HEK293 (cell line): ENCODE results near the gene NGF.
"Not testable (repeated sequence)": the region's sequence is repeated elsewhere in the genome, so short reads cannot be mapped to it uniquely, and the experiment has no call there.

Experiments
- CTCF ChIA-PET: fragments of 350-600 bp; formaldehyde crosslinking; extraction: SDS; loops from one replicate; lab custom pipeline; 2021; ENCODE audit warnings: antibody characterized with exemption; lab: Yijun Ruan, JAX
- POLR2A ChIA-PET: fragments of 300-600 bp; formaldehyde crosslinking; extraction: SDS; loops from one replicate; lab custom pipeline; 2020; ENCODE audit warnings: antibody characterized with exemption, inconsistent platforms; lab: Yijun Ruan, JAX
- H3K27ac ChIP-seq: fragments of 200-500 bp; sonication (Bioruptor generic); 2 replicates; pipeline ENCODE4 v1.5.1; 2014; ENCODE audit warnings: low read depth, low read length, control low read depth, inconsistent platforms; ENCODE audit errors: extremely low read depth
- H3K36me3 ChIP-seq, 2 experiments: fragments of 200-500 bp in 1 of 2; sonication (Bioruptor generic) in 1 of 2; 1 replicate in 1 of 2; 2 replicates in 1 of 2; pipeline ENCODE4 v1.5.1; 2014 to 2017; ENCODE audit warnings: inconsistent platforms in 2 of 2, low read length in 2 of 2; ENCODE audit not compliant: control insufficient read depth in 2 of 2, insufficient read depth in 1 of 2
- H3K4me1 ChIP-seq: fragments of 200-500 bp; sonication (Bioruptor generic); 2 replicates; pipeline ENCODE4 v1.5.1; 2014; ENCODE audit warnings: mild to moderate bottlenecking, low read length, inconsistent platforms; ENCODE audit not compliant: control insufficient read depth, insufficient read depth
- H3K4me3 ChIP-seq: 2 replicates; pipeline ENCODE4 v1.5.1; 2011; ENCODE audit warnings: low read depth, mild to moderate bottlenecking, control low read depth, low read length, moderate library complexity
- H3K9me3 ChIP-seq: fragments of 200-500 bp; sonication (Bioruptor generic); 2 replicates; pipeline ENCODE4 v1.5.1; 2014; ENCODE audit warnings: low read depth, low read length, inconsistent platforms; ENCODE audit not compliant: control insufficient read depth, insufficient read depth
- GLIS2 ChIP-seq: fragments of 450-650 bp; formaldehyde crosslinking; IDR thresholded peaks from 2 replicates; pipeline ENCODE4 v1.5.1; 2016; ENCODE audit warnings: missing biosample characterization, missing genetic modification characterization
- INSM2 ChIP-seq: fragments of 450-650 bp; formaldehyde crosslinking; IDR thresholded peaks from 2 replicates; pipeline ENCODE4 v1.5.1; 2016; ENCODE audit warnings: missing biosample characterization, missing genetic modification characterization
- OSR2 ChIP-seq: fragments of 450-650 bp; formaldehyde crosslinking; IDR thresholded peaks from 2 replicates; pipeline ENCODE4 v1.5.1; 2016; ENCODE audit warnings: missing biosample characterization, missing genetic modification characterization
- PRDM1 ChIP-seq: fragments of 450-650 bp; formaldehyde crosslinking; IDR thresholded peaks from 2 replicates; pipeline ENCODE4; 2016; ENCODE audit warnings: missing biosample characterization, missing genetic modification characterization
- RBAK ChIP-seq: fragments of 450-650 bp; formaldehyde crosslinking; IDR thresholded peaks from 2 replicates; pipeline ENCODE4 v1.5.1; 2016; ENCODE audit warnings: missing biosample characterization, missing genetic modification characterization
- SP3 ChIP-seq: fragments of 450-650 bp; formaldehyde crosslinking; IDR thresholded peaks from 2 replicates; pipeline ENCODE4 v1.5.1; 2016; ENCODE audit warnings: missing biosample characterization, missing genetic modification characterization
- YY2 ChIP-seq: fragments of 450-650 bp; formaldehyde crosslinking; IDR thresholded peaks from 2 replicates; pipeline ENCODE4 v1.5.1; 2016; ENCODE audit warnings: missing biosample characterization, missing genetic modification characterization
- ZBTB20 ChIP-seq: fragments of 450-650 bp; formaldehyde crosslinking; IDR thresholded peaks from 2 replicates; pipeline ENCODE4 v1.5.1; 2016; ENCODE audit warnings: missing biosample characterization, missing genetic modification characterization
- ZIC2 ChIP-seq: fragments of 450-650 bp; formaldehyde crosslinking; IDR thresholded peaks from 2 replicates; pipeline ENCODE4 v1.5.1; 2016; ENCODE audit warnings: missing biosample characterization, missing genetic modification characterization
- ZNF121 ChIP-seq: fragments of 450-650 bp; formaldehyde crosslinking; IDR thresholded peaks from 2 replicates; pipeline ENCODE4 v1.5.1; 2016; ENCODE audit warnings: missing biosample characterization, missing genetic modification characterization
- ZNF274 ChIP-seq, 2 experiments: fragments of 200-500 bp in 1 of 2; fragments of 450-650 bp in 1 of 2; sonication (Bioruptor generic) in 1 of 2; formaldehyde crosslinking in 1 of 2; IDR thresholded peaks; 2 replicates each; pipeline versions ENCODE4 v1.5.1 to v1.6.1; 2014 to 2016; ENCODE audit warnings: borderline replicate concordance in 1 of 2, inconsistent platforms in 1 of 2, low read length in 1 of 2, missing biosample characterization in 1 of 2, missing genetic modification characterization in 1 of 2
- ZNF610 ChIP-seq: fragments of 450-650 bp; formaldehyde crosslinking; IDR thresholded peaks from 2 replicates; pipeline ENCODE4 v1.5.1; 2016; ENCODE audit warnings: missing biosample characterization, missing genetic modification characterization, borderline replicate concordance
- ZNF639 ChIP-seq: fragments of 450-650 bp; formaldehyde crosslinking; IDR thresholded peaks from 2 replicates; pipeline ENCODE4 v1.5.1; 2016; ENCODE audit warnings: missing biosample characterization, missing genetic modification characterization
- ZNF747 ChIP-seq: fragments of 450-650 bp; formaldehyde crosslinking; IDR thresholded peaks from 2 replicates; pipeline ENCODE4 v1.5.1; 2016; ENCODE audit warnings: missing biosample characterization, missing genetic modification characterization
- ZSCAN4 ChIP-seq: fragments of 450-650 bp; formaldehyde crosslinking; IDR thresholded peaks from 2 replicates; pipeline ENCODE4 v1.5.1; 2017; ENCODE audit warnings: missing biosample characterization, missing genetic modification characterization
- ZXDB ChIP-seq: fragments of 450-650 bp; formaldehyde crosslinking; IDR thresholded peaks from 2 replicates; pipeline ENCODE4 v1.5.1; 2016; ENCODE audit warnings: missing biosample characterization, missing genetic modification characterization

NGF gene

GRCh38 chr1:115364046-115364779 is 26.2 kb upstream of the NGF start:
- Histone ChIP-seq H3K36me3 (no peaks in the 10 kb centered on the region), H3K4me1 (no peaks in the 10 kb centered on the region), H3K9me3 (no peaks in the 10 kb centered on the region), H3K27ac (no peak overlapping the region), H3K4me3 (no peak overlapping the region)
- TF ChIP-seq ZNF610 (tag by site-specific recombination) (no peak), ZIC2 (tag by site-specific recombination) (peak; percentile 28; the same call in 1 of the 2 replicates)
- POLR2A ChIA-PET = no interaction called here
- CTCF ChIA-PET = interaction anchor here (1.0 kb wide), 1 partner anchor 11 kb away, joined by 3 read pairs; no protein-coding TSS in a partner anchor

- POLR2A ChIA-PET = no interaction called here
- TF ChIP-seq ZNF274 (IDR thresholded peaks at IDR 0.05; ENCODE audit: low read length) = no peak
- no peak for TF ChIP-seq ZNF274 (tag by site-specific recombination; IDR thresholded peaks at IDR 0.05; ENCODE audit: borderline replicate concordance)
- no peak for TF ChIP-seq ZSCAN4 (tag by site-specific recombination)
- TF ChIP-seq GLIS2 (tag by site-specific recombination) = no peak
- TF ChIP-seq ZBTB20 = no peak
- TF ChIP-seq INSM2 (tag by site-specific recombination) = no peak
- no peak for TF ChIP-seq OSR2 (tag by site-specific recombination)
- no peak for TF ChIP-seq RBAK
- no peak for TF ChIP-seq PRDM1
- TF ChIP-seq ZXDB = no peak
- TF ChIP-seq SP3 (tag by site-specific recombination) = no peak
- no peak for TF ChIP-seq ZNF121 (tag by site-specific recombination)
- TF ChIP-seq YY2 (tag by site-specific recombination) = no peak
- TF ChIP-seq ZNF747 = no peak
- TF ChIP-seq ZNF639 (tag by site-specific recombination) = no peak
- H3K4me1 ChIP-seq = no peaks in the 10 kb centered on the region
Observed at GRCh38 chr1:115363171-115363570, 25.1 kb upstream of the NGF start.

GRCh38 chr1:115360505-115361129 is 22.6 kb upstream of the NGF start:
- H3K27ac ChIP-seq, H3K9me3 ChIP-seq, POLR2A ChIA-PET, H3K36me3 ChIP-seq, H3K4me3 ChIP-seq, H3K4me1 ChIP-seq: not testable (repeated sequence)
- CTCF ChIA-PET = interaction anchor here (0.7 kb wide), 1 partner anchor 15 kb away, joined by 4 read pairs; no protein-coding TSS in a partner anchor

More at GRCh38 chr1:115363171-115363570, 25.1 kb upstream of the NGF start:
- Histone ChIP-seq H3K4me3 (no peak overlapping the region), H3K36me3 (no peaks in the 10 kb centered on the region), H3K27ac (no peak overlapping the region), H3K9me3 (no peaks in the 10 kb centered on the region)
- CTCF ChIA-PET = no interaction called here

GRCh38 chr1:115359787-115360452 is 21.9 kb upstream of the NGF start:
- H3K9me3 ChIP-seq, H3K36me3 ChIP-seq, POLR2A ChIA-PET, H3K4me3 ChIP-seq, CTCF ChIA-PET, H3K4me1 ChIP-seq, H3K27ac ChIP-seq: not testable (repeated sequence)
